GM12878 (cell line): ENCODE measurements around the gene LTC4S.

Experiments used
- REST ChIP-seq: IDR thresholded peaks from 2 replicates; pipeline ENCODE4 v1.6.1; 2012; ENCODE audit warnings: mild to moderate bottlenecking, low read depth, low read length
- SRF ChIP-seq, 2 experiments: IDR thresholded peaks; 2 replicates each; pipeline ENCODE4 v1.6.1; 2011; ENCODE audit warnings: low read depth in 2 of 2, low read length in 2 of 2, mild to moderate bottlenecking in 1 of 2, moderate library complexity in 1 of 2

GRCh38 chr5:179824745-179825112, 30.9 kb downstream of the LTC4S start:
- TF ChIP-seq REST (no peak), SRF (IDR thresholded peaks at IDR 0.05; ENCODE audit: low read depth in 2 of 2, low read length in 2 of 2) (no peak)
